PC-3 (cell line): ENCODE results near the gene GCSH. TPM values are rescaled to one million over a fixed set of nuclear protein-coding genes. Genes with fewer than 3 reads are reported as not detected.
"Not testable (repeated sequence)": the region's sequence is repeated elsewhere in the genome, so short reads cannot be mapped to it uniquely, and the experiment has no call there.

ENCODE experiments used
- ATAC-seq: fragments of 200-7000 bp; cut with Tn5 transposase; 2 replicates; pipeline ENCODE4 v1.9.1; 2020; ENCODE audit warnings: mild to moderate bottlenecking, moderate library complexity
- BruUV-seq: library from RNA; stranded (reverse); fragments of 400-500 nt; replicated peaks from 2 replicates; lab custom pipeline; 2021; lab: Mats Ljungman, UMichigan
- CTCF ChIA-PET: fragments of 300-600 bp; sonication (Branson Sonifier 250); formaldehyde crosslinking; loops from one replicate; lab custom pipeline; 2022; ENCODE audit warnings: antibody characterized with exemption; lab: Charles Lee
- POLR2A ChIA-PET: fragments of 300-600 bp; sonication (Branson Sonifier 250); formaldehyde crosslinking; loops from one replicate; lab custom pipeline; 2022; ENCODE audit warnings: antibody characterized with exemption; ENCODE audit not compliant: unreplicated experiment; lab: Charles Lee
- DNase-seq: peaks from one replicate; pipeline ENCODE4 v3.0.0-alpha.2; 2015
- H2AFZ ChIP-seq: fragments of 300-600 bp; sonication (generic); 2 replicates; pipeline ENCODE4 v1.6.0; 2016; ENCODE audit warnings: antibody characterized with exemption, low read length
- H3F3A ChIP-seq: fragments of 300-600 bp; sonication (generic); one replicate; pipeline ENCODE4 v1.6.0; 2017; ENCODE audit warnings: antibody characterized with exemption, low read length, control low read depth, mild to moderate bottlenecking; ENCODE audit not compliant: unreplicated experiment
- H3K27ac ChIP-seq: fragments of 300-600 bp; sonication (generic); 2 replicates; pipeline ENCODE4 v1.5.1; 2016; ENCODE audit warnings: mild to moderate bottlenecking, low read length
- H3K27me3 ChIP-seq: fragments of 300-600 bp; sonication (generic); 2 replicates; pipeline ENCODE4 v1.6.1; 2016; ENCODE audit warnings: low read length, mixed read lengths
- H3K36me3 ChIP-seq: fragments of 300-600 bp; sonication (generic); 2 replicates; pipeline ENCODE4 v1.6.1; 2016; ENCODE audit warnings: low read depth, mixed run types, low read length, mixed read lengths
- H3K4me1 ChIP-seq: fragments of 300-600 bp; sonication (generic); 2 replicates; pipeline ENCODE4 v1.5.1; 2016; ENCODE audit warnings: low read length; ENCODE audit not compliant: insufficient read depth
- H3K4me2 ChIP-seq: fragments of 300-600 bp; sonication (generic); 2 replicates; pipeline ENCODE4 v1.6.0; 2016; ENCODE audit warnings: low read length
- H3K4me3 ChIP-seq: fragments of 300-600 bp; sonication (generic); 2 replicates; pipeline ENCODE4 v1.5.1; 2016; ENCODE audit warnings: mild to moderate bottlenecking, low read length, mixed read lengths
- H3K79me2 ChIP-seq: fragments of 300-600 bp; sonication (generic); 2 replicates; pipeline ENCODE4 v1.6.1; 2017; ENCODE audit warnings: low read length, mixed read lengths
- H3K9ac ChIP-seq: fragments of 300-600 bp; sonication (generic); 2 replicates; pipeline ENCODE4 v1.6.0; 2016; ENCODE audit warnings: mild to moderate bottlenecking, low read length
- H3K9me2 ChIP-seq: fragments of 300-600 bp; sonication (generic); replicated peaks from 2 replicates; pipeline ENCODE4 v1.6.1; 2016; ENCODE audit warnings: mixed run types, low read length, mixed read lengths
- H3K9me3 ChIP-seq: fragments of 300-600 bp; sonication (generic); 2 replicates; pipeline ENCODE4 v1.6.1; 2016; ENCODE audit warnings: low read length, mixed read lengths
- H4K20me1 ChIP-seq: fragments of 300-600 bp; sonication (generic); 2 replicates; pipeline ENCODE4 v1.6.1; 2016; ENCODE audit warnings: low read length, mixed read lengths
- CTCF ChIP-seq: fragments of 300-600 bp; sonication (generic); conservative IDR thresholded peaks from 2 replicates; pipeline ENCODE4 v1.5.1; 2017; ENCODE audit warnings: antibody characterized with exemption, low read depth, mild to moderate bottlenecking, low read length
- EZH2 ChIP-seq: fragments of 300-600 bp; sonication (generic); IDR thresholded peaks from one replicate; pipeline ENCODE4 v1.6.1; 2017; ENCODE audit warnings: antibody characterized with exemption, mild to moderate bottlenecking, low read length; ENCODE audit not compliant: unreplicated experiment
- EZH2phosphoT487 ChIP-seq: fragments of 300-600 bp; sonication (generic); IDR thresholded peaks from 2 replicates; pipeline ENCODE4 v1.6.1; 2018; ENCODE audit warnings: mild to moderate bottlenecking, antibody characterized with exemption, low read length, borderline replicate concordance
- intact Hi-C: fragments of 100-400 bp; cut with micrococcal nuclease; formaldehyde crosslinking; loops from 2 replicates; pipeline ENCODE4 v1.9.0; 2023
- total RNA-seq: library from RNA; depleted of rRNA; stranded (reverse); fragments of >200 nt; gene quantifications from 2 replicates; pipeline ENCODE4 v1.2.3, GENCODE V29; 2014

The GCSH gene
- total RNA-seq, 1 experiment from 2014 or later: 47.5 TPM

- BruUV-seq: no TSS peak
- no peak for ATAC-seq
Measured at GRCh38 chr16:81117436-81117835, 21.2 kb upstream of the GCSH start.

GRCh38 chr16:81116285-81116684 is 20.1 kb upstream of the GCSH start:
- Histone ChIP-seq H3K79me2 (no peaks in the 10 kb centered on the region), H3K4me2 (no peak overlapping the region), H3K4me1 (no peaks in the 10 kb centered on the region), H3K4me3 (no peak overlapping the region), H3K9me3 (no peaks in the 10 kb centered on the region), H3K27me3 (no peaks in the 10 kb centered on the region), H3K36me3 (no peaks in the 10 kb centered on the region), H3K9me2 (no peaks in the 10 kb centered on the region), H2AFZ (no peak overlapping the region), H3K9ac (no peak overlapping the region), H3F3A (no peaks in the 10 kb centered on the region), H3K27ac (no peak overlapping the region), H4K20me1 (no peaks in the 10 kb centered on the region)
- no TSS peak for BruUV-seq
- TF ChIP-seq EZH2phosphoT487: no peak
- TF ChIP-seq EZH2: no peak
- no peak for TF ChIP-seq CTCF
- ATAC-seq: no peak
- ChIA-PET CTCF (no interaction called here), POLR2A (no interaction called here)
- intact Hi-C loops: no loop called here
- no peak for DNase-seq

More at GRCh38 chr16:81117436-81117835, 21.2 kb upstream of the GCSH start:
- Histone ChIP-seq H3K36me3 (no peaks in the 10 kb centered on the region), H3K4me3 (no peak overlapping the region), H2AFZ (no peak overlapping the region), H3F3A (no peaks in the 10 kb centered on the region), H3K27ac (no peak overlapping the region), H3K9ac (no peak overlapping the region), H4K20me1 (no peaks in the 10 kb centered on the region), H3K4me2 (no peak overlapping the region), H3K4me1 (no peaks in the 10 kb centered on the region), H3K27me3 (no peaks in the 10 kb centered on the region), H3K9me2 (no peaks in the 10 kb centered on the region), H3K9me3 (no peaks in the 10 kb centered on the region), H3K79me2 (no peaks in the 10 kb centered on the region)
- no peak for DNase-seq
- CTCF ChIA-PET: no interaction called here
- TF ChIP-seq EZH2 (no peak), EZH2phosphoT487 (no peak), CTCF (no peak)
- POLR2A ChIA-PET: no interaction called here
- intact Hi-C loops: no loop called here

GRCh38 chr16:81112453-81112852 is 16.3 kb upstream of the GCSH start:
- no TSS peak for BruUV-seq
- H3K79me2 ChIP-seq: no peaks in the 10 kb centered on the region
- ChIA-PET POLR2A (no interaction called here), CTCF (no interaction called here)
- intact Hi-C loops: no loop called here
- no peak overlapping the region for H3K27ac ChIP-seq
- DNase-seq: no peak
- no peak overlapping the region for H3K9ac ChIP-seq
- H2AFZ ChIP-seq: no peak overlapping the region
- no peaks in the 10 kb centered on the region for H3K9me3 ChIP-seq
- no peaks in the 10 kb centered on the region for H3F3A ChIP-seq
- H3K4me1 ChIP-seq: no peaks in the 10 kb centered on the region
- H3K4me3 ChIP-seq: no peak overlapping the region
- H4K20me1 ChIP-seq: no peaks in the 10 kb centered on the region
- H3K9me2 ChIP-seq: no peaks in the 10 kb centered on the region
- H3K27me3 ChIP-seq: no peaks in the 10 kb centered on the region
- H3K36me3 ChIP-seq: no peaks in the 10 kb centered on the region
- H3K4me2 ChIP-seq: no peak overlapping the region
- ATAC-seq: no peak
- no peak for TF ChIP-seq CTCF
- TF ChIP-seq EZH2phosphoT487: no peak
- no peak for TF ChIP-seq EZH2

GRCh38 chr16:81109274-81109673 is 13.1 kb upstream of the GCSH start:
- H3K4me1 ChIP-seq, H3K4me2 ChIP-seq, H3K79me2 ChIP-seq, H2AFZ ChIP-seq, H3K4me3 ChIP-seq, intact Hi-C loops, H3K36me3 ChIP-seq, DNase-seq, BruUV-seq, H4K20me1 ChIP-seq, H3K27ac ChIP-seq, H3K9ac ChIP-seq, CTCF ChIA-PET, H3K9me2 ChIP-seq, H3K27me3 ChIP-seq, H3F3A ChIP-seq, POLR2A ChIA-PET, ATAC-seq, H3K9me3 ChIP-seq: not testable (repeated sequence)
